AML-193 (cell line): Measurements from ENCODE around the gene DPY19L2.
"Not testable (repeated sequence)": the region's sequence is repeated elsewhere in the genome, so short reads cannot be mapped to it uniquely, and the experiment has no call there.

ENCODE experiments used
- DNase-seq, 2 experiments: peaks; one replicate each; lab custom pipeline; 2025; lab: John Stamatoyannopoulos, UW

Gene DPY19L2

DNA sequence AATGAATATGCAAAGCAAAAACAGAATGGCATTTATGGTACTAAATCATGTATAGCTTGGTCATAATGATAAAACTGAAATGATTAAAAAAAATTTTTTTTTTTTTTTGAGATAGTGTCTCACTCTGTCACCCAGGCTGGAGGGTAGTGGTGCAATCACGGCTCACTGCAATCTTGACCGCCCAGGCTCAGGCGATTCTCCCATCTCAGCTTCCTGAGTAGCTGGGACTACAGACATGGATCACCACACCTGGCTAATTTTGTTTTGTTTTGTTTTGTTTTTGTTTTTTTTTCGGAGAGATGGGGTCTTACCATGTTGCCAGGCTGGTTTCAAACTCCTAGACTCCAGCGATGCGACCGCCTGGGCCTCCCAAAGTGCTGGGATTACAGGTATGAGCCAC is 138.7 kb downstream of the DPY19L2 start:
- not testable (repeated sequence) for DNase-seq

DNA sequence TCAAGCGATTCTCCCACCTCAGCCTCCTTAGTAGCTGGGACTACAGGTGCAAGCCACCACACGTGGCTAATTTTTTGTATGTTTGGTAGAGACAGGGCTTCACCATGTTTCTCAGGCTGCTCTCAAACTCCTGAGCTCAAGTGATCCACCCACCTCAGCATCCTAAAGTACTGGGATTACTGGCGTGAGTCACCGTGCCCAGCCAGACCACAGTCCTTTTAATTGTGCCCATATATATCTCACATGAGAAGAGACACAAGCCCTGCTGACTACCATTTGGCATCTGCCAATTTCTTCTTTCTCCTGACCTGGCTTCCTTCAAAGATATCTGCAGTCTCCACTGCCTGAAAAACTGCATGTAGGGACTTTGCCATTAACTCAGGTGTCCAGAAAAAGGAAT is 142.5 kb downstream of the DPY19L2 start:
- no peak for DNase-seq

DNA sequence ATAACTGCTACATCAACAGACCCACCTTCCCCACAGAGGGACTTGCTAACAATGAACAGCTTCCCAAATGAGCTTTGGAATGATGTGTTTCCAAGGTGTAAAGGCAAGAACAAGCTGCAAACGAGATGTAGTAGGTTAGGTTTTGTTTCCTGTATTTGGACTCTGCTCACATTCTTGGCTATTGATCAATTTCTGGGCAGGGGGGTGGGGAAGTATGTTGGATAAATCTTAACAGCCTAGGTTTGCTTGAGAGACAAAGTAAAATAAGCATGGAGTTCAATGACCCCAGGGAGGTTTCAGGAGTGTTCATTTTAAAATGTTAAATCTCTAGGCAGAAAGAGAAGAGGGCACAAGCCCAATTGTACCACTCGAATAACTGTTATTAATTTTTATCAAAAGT is 146.6 kb downstream of the DPY19L2 start:
- no peak for DNase-seq
